ENCODE measurements around the gene NFE2L3. TPM values are rescaled to one million over a fixed set of nuclear protein-coding genes. Genes with fewer than 3 reads are reported as not detected.
"Not testable (repeated sequence)": the region's sequence is repeated elsewhere in the genome, so short reads cannot be mapped to it uniquely, and the experiment has no call there.

The NFE2L3 gene
- total RNA-seq, 1 donor from 2014 or later = 4.8 TPM

DNA sequence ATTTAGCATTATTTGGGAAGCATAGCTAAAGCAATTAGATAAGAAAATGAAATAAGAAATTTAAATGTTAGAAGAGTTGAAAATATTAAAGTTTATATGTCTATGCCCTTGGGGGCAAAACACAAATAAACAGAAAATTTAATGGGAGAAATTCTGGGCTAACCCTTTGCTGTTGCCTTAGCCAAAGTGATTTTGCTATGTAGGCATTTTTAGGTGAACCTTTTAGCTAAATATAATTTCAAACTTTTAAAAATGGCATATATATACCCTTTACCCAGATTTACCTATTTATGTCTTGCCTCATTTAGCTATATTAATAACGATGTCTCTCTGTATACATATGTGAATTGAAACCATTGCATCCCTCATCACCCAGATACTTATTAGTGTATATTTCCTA, 20.1 kb downstream of the NFE2L3 start:
- H3K9me3 ChIP-seq = no peaks in the 10 kb centered on the region
- H3K36me3 ChIP-seq = no peaks in the 10 kb centered on the region
- no peak overlapping the region for H3K27ac ChIP-seq
- no peak for DNase-seq
- no peaks in the 10 kb centered on the region for H3K4me1 ChIP-seq
- no peaks in the 10 kb centered on the region for H3K27me3 ChIP-seq (ENCODE audit: low read depth)
- TF ChIP-seq, protein P1, sequence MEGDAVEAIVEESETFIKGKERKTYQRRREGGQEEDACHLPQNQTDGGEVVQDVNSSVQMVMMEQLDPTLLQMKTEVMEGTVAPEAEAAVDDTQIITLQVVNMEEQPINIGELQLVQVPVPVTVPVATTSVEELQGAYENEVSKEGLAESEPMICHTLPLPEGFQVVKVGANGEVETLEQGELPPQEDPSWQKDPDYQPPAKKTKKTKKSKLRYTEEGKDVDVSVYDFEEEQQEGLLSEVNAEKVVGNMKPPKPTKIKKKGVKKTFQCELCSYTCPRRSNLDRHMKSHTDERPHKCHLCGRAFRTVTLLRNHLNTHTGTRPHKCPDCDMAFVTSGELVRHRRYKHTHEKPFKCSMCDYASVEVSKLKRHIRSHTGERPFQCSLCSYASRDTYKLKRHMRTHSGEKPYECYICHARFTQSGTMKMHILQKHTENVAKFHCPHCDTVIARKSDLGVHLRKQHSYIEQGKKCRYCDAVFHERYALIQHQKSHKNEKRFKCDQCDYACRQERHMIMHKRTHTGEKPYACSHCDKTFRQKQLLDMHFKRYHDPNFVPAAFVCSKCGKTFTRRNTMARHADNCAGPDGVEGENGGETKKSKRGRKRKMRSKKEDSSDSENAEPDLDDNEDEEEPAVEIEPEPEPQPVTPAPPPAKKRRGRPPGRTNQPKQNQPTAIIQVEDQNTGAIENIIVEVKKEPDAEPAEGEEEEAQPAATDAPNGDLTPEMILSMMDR (IDR thresholded peaks at IDR 0.05) = no peak
- no peak for ATAC-seq
- H3K4me3 ChIP-seq = no peak overlapping the region
- intact Hi-C loops (cut with DNase I) = no loop called here

DNA sequence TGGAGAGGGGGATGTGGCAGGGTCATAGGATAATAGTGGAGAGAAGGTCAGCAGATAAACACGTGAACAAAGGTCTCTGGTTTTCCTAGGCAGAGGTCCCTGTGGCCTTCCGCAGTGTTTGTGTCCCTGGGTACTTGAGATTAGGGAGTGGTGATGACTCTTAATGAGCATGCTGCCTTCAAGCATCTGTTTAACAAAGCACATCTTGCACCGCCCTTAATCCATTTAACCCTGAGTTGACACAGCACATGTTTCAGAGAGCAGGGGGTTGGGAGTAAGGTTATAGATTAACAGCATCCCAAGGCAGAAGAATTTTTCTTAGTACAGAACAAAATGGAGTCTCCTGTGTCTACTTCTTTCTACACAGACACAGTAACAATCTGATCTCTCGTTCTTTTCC, 23.9 kb downstream of the NFE2L3 start:
- intact Hi-C loops (cut with DNase I); H3K36me3 ChIP-seq; DNase-seq; H3K4me3 ChIP-seq; ATAC-seq; H3K9me3 ChIP-seq; H3K27me3 ChIP-seq (ENCODE audit: low read depth); H3K27ac ChIP-seq; H3K4me1 ChIP-seq: not testable (repeated sequence)

DNA sequence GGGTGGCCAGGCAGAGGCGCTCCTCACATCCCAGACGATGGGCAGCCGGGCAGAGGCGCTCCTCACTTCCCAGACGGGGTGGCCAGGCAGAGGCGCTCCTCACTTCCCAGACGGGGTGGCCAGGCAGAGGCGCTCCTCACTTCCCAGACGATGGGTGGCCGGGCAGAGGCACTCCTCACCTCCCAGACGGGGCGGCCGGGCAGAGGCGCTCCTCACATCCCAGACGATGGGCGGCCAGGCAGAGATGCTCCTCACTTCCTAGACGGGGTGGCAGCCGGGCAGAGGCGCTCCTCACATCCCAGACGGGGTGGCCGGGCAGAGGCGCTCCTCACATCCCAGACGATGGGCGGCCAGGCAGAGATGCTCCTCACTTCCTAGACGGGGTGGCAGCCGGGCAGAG, 24.7 kb downstream of the NFE2L3 start:
- H3K4me3 ChIP-seq; H3K27ac ChIP-seq; H3K4me1 ChIP-seq; H3K36me3 ChIP-seq; H3K9me3 ChIP-seq; intact Hi-C loops (cut with DNase I); H3K27me3 ChIP-seq (ENCODE audit: low read depth); DNase-seq; ATAC-seq: not testable (repeated sequence)

DNA sequence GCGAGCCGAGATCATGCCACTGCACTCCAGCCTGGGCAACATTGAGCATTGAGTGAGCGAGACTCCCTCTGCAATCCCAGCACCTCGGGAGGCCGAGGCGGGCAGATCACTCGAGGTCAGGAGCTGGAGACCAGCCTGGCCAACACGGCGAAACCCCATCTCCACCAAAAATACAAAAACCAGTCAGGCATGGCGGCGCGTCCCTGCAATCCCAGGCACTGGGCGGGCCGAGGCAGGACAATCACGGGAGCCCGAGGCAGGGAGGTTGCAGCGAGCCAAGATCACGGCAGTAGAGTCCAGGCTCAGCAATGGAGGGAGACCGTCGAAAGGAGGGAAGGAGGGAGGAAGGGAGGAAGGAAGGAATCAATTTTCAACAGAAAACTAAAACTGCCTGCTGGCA, 25.3 kb downstream of the NFE2L3 start:
- H3K4me1 ChIP-seq; H3K27me3 ChIP-seq (ENCODE audit: low read depth); H3K9me3 ChIP-seq; H3K36me3 ChIP-seq; H3K27ac ChIP-seq; intact Hi-C loops (cut with DNase I); DNase-seq; H3K4me3 ChIP-seq; ATAC-seq: not testable (repeated sequence)

DNA sequence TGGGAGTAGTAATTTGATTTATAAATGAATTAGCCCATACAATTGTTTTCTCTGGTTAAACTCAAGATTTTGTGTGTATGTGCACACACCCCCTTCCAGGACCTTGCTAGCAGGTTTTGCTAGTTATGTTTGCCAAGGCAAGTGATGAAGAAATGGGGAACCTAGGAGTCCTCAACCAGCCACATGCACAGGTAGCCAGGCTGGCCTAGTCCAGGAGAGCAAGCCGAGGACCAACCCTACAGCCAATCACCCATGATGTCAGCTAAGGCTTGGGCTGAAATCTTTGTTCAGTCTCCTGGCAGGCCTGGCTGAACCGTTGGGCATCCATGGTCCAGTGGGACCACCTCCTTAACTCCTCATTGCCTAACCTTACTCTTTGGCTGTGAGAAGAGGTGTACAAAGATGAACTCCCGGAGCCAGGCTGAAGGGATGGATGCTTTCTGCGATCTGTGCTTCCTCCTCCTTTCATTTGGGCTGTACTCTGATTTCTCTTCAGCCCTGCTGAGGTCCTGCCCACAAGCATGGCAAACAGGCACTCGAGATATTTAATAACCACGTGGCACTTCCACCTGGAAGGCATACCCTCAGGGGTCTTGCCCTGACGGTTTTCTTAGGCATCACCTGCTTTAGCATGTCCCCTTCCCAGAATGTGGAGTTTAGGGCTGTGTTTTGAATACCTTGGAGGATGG, 26.4 kb downstream of the NFE2L3 start:
- intact Hi-C loops (cut with DNase I) = no loop called here
- no peaks in the 10 kb centered on the region for H3K36me3 ChIP-seq
- no peak overlapping the region for H3K27ac ChIP-seq
- H3K9me3 ChIP-seq = no peaks in the 10 kb centered on the region
- TF ChIP-seq, protein P1 (IDR thresholded peaks at IDR 0.05) = no peak
- peaks cover 13% of the 10 kb centered on the region for H3K4me1 ChIP-seq
- no peak overlapping the region for H3K4me3 ChIP-seq
- no peaks in the 10 kb centered on the region for H3K27me3 ChIP-seq (ENCODE audit: low read depth)
- ATAC-seq = peak; percentile 1 to 31
- no peak for DNase-seq

DNA sequence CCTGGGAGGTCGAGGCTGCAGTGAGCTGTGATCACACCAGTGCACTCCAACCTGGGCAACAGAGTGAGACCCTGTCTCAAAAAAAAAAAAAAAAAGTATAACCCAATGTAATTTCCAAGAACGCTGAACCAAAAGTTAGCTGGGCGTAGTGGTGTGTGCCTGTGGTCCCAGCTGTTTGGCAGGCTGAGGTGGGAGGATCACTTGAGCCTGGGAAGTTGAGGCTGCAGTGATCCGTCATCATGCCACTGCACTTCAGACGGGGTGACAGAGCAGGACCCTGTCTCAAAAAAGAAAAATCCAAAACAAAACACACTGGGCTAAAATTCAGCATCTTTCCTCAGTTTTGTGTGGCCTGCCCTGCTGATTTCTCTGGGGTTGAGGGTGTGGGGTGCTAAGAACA, 27.4 kb downstream of the NFE2L3 start:
- Histone ChIP-seq H3K9me3 (no peaks in the 10 kb centered on the region), H3K4me3 (no peak overlapping the region), H3K27ac (no peak overlapping the region), H3K27me3 (ENCODE audit: low read depth) (no peaks in the 10 kb centered on the region), H3K36me3 (no peaks in the 10 kb centered on the region), H3K4me1 (peaks cover 13% of the 10 kb centered on the region)
- no peak for ATAC-seq
- intact Hi-C loops (cut with DNase I) = no loop called here
- TF ChIP-seq, protein P1 (IDR thresholded peaks at IDR 0.05) = no peak
- DNase-seq = no peak

DNA sequence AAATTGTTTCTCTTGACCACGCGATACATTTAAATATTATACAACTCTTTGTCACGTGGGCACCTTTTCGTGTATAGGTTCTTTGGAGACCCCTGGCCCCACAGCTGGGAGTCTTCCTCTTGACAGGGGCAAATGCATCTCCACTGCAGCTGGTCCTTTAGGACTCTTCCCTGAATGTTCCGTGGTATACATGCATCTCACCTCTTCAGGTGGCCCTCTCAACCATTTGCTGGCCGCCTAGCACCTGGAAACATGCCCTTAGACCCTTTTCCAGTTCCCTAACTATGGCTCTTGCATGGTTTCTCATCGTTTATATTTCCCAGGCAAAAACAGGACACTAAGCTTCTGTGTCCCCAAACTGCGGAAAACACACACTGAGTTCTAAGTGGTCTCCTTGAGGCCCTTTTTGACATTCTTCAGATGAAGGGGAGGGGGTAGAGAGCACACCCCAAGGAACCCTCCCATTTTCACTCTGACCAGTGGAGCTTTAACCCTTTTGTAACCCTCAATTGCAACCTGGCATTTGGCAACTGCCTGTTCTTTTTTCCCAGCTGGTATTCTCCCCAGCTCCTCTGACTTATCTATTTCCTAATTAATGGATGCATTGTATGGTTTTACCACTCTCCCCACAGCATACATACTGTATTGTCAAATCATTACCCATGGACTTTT, 28.0 kb downstream of the NFE2L3 start:
- TF ChIP-seq, protein P1 (IDR thresholded peaks at IDR 0.05) = no peak
- Histone ChIP-seq H3K27ac (peak overlapping the region; percentile 1), H3K27me3 (ENCODE audit: low read depth) (no peaks in the 10 kb centered on the region), H3K36me3 (peaks cover 4% of the 10 kb centered on the region), H3K9me3 (no peaks in the 10 kb centered on the region), H3K4me1 (peaks cover 13% of the 10 kb centered on the region), H3K4me3 (no peak overlapping the region)
- intact Hi-C loops (cut with DNase I) = no loop called here
- DNase-seq = no peak
- peak; percentile 32 to 41 for ATAC-seq
